ENCODE measurements around the gene STRN. TPM values are rescaled to one million over a fixed set of nuclear protein-coding genes. Genes with fewer than 3 reads are reported as not detected.
A peak's percentile ranks its signal among the peaks of the same experiment; 100 is the strongest.
"Not testable (repeated sequence)": the region's sequence is repeated elsewhere in the genome, so short reads cannot be mapped to it uniquely, and the experiment has no call there.

STRN gene
- total RNA-seq, 1 donor, result 16.4 TPM

DNA sequence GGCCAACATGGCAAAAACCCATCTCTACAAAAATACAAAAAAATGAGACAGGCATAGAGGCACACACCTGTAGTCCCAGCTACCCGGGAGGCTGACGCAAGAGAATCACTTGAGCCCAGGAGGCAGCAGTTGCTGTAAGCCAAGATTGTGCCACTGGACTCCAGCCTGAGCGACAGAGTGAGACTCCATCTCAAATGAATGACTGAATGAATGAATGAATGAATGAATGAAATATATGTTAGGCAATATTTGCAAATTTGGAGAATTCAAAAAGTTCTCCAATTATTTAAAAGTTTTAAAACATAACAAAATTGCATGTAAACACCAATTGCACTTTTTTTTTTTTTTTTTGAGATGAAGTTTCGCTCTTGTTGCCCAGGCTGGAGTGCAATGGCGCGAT is 61.7 kb downstream of the STRN start:
- TF ChIP-seq, protein P1, sequence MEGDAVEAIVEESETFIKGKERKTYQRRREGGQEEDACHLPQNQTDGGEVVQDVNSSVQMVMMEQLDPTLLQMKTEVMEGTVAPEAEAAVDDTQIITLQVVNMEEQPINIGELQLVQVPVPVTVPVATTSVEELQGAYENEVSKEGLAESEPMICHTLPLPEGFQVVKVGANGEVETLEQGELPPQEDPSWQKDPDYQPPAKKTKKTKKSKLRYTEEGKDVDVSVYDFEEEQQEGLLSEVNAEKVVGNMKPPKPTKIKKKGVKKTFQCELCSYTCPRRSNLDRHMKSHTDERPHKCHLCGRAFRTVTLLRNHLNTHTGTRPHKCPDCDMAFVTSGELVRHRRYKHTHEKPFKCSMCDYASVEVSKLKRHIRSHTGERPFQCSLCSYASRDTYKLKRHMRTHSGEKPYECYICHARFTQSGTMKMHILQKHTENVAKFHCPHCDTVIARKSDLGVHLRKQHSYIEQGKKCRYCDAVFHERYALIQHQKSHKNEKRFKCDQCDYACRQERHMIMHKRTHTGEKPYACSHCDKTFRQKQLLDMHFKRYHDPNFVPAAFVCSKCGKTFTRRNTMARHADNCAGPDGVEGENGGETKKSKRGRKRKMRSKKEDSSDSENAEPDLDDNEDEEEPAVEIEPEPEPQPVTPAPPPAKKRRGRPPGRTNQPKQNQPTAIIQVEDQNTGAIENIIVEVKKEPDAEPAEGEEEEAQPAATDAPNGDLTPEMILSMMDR (IDR thresholded peaks at IDR 0.05; ENCODE audit: insufficient read depth, low read depth, low read length), result no peak
- no peak for DNase-seq (ENCODE audit: low read depth)
- no peak overlapping the region for H3K4me3 ChIP-seq (ENCODE audit: low read depth, low read length)

- no peak overlapping the region for H3K4me3 ChIP-seq (ENCODE audit: low read depth, low read length)
- TF ChIP-seq, protein P1 (IDR thresholded peaks at IDR 0.05; ENCODE audit: insufficient read depth, low read depth, low read length), result no peak
- no peak for DNase-seq (ENCODE audit: low read depth)
These were observed 63.8 kb downstream of the STRN start for GRCh38 chr2:36902385-36903120.

DNA sequence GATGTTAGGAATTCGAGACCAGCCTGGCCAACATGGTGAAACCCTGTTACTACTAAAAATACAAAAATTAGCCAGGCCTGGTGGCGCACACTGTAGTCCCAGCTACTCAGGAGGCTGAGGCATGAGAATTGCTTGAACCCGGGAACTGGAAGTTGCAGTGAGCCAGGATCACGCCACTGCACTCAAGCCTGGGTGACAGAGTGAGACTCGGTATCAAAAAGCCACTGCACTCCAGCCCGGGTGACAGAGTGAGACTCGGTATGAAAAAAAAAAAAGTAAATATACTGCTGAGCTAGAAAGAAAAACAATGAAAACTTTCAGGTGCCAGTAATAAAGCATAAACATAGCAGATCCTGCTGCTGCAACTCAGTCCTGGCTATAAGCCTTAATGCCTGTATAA is 73.5 kb downstream of the STRN start:
- no peak for DNase-seq (ENCODE audit: low read depth)

GRCh38 chr2:36889795-36890194 is 76.5 kb downstream of the STRN start:
- H3K4me3 ChIP-seq (ENCODE audit: low read depth, low read length), result peak overlapping the region; percentile 0
- peak; percentile 91 for DNase-seq (ENCODE audit: low read depth)
- TF ChIP-seq, protein P1 (IDR thresholded peaks at IDR 0.05; ENCODE audit: insufficient read depth, low read depth, low read length), result no peak

More for the DNA sequence above, 73.5 kb downstream of the STRN start:
- H3K4me3 ChIP-seq (ENCODE audit: low read depth, low read length), result no peak overlapping the region
- TF ChIP-seq, protein P1 (IDR thresholded peaks at IDR 0.05; ENCODE audit: insufficient read depth, low read depth, low read length), result no peak

GRCh38 chr2:36887095-36887494 is 79.2 kb downstream of the STRN start:
- not testable (repeated sequence) for H3K4me3 ChIP-seq (ENCODE audit: low read depth, low read length); DNase-seq (ENCODE audit: low read depth)

DNA sequence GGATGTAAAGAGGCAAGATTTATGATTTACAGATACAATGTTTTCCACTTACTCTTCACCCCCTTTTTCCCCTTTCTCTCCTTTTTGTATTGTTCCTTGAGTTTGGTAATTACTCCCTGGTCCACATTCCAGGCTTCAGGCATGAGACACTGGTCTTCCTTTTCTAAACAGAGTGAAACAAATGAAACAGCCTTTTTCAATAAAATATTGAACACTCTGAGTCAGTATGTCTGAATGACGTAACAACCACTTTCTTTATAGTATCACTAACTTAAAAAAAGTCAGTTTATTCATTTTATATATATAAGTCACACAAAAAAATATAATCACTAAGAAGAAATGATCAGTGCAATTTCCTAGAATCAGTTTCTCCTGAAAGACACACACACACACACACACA is 79.7 kb downstream of the STRN start:
- TF ChIP-seq, protein P1 (IDR thresholded peaks at IDR 0.05; ENCODE audit: insufficient read depth, low read depth, low read length), result no peak
- no peak for DNase-seq (ENCODE audit: low read depth)
- H3K4me3 ChIP-seq (ENCODE audit: low read depth, low read length), result no peak overlapping the region

GRCh38 chr2:36885605-36886004 is 80.7 kb downstream of the STRN start:
- TF ChIP-seq, protein P1 (IDR thresholded peaks at IDR 0.05; ENCODE audit: insufficient read depth, low read depth, low read length), result no peak
- DNase-seq (ENCODE audit: low read depth), result no peak
- no peak overlapping the region for H3K4me3 ChIP-seq (ENCODE audit: low read depth, low read length)

Data from fibroblast of villous mesenchyme (primary cell).